Coronary artery (tissue), 2 donors: Measurements from ENCODE around the gene CHRD.
"Not testable (repeated sequence)": the region's sequence is repeated elsewhere in the genome, so short reads cannot be mapped to it uniquely, and the experiment has no call there.

Source experiments
- DNase-seq: peaks from one replicate; pipeline ENCODE4 v3.0.0-alpha.2; 2017; ENCODE audit warnings: low spot score
- H3K27ac ChIP-seq, 2 donors: fragments of 200-600 bp; sonication (generic); one replicate each; pipeline ENCODE4 v1.5.1; 2016 to 2019
- H3K4me3 ChIP-seq: fragments of 200-600 bp; sonication (generic); 2 replicates; pipeline ENCODE4 v1.5.1; 2016; ENCODE audit warnings: mild to moderate bottlenecking, moderate library complexity
- CTCF ChIP-seq: fragments of 200-600 bp; sonication (generic); IDR thresholded peaks from one replicate; pipeline ENCODE4 v1.5.1; 2019; ENCODE audit warnings: antibody characterized with exemption

Gene CHRD

GRCh38 chr3:184335661-184336546, 44.0 kb upstream of the CHRD start:
- TF ChIP-seq CTCF: no peak
- Histone ChIP-seq H3K4me3 (peak overlapping the region; percentile 89), H3K27ac (peak overlapping the region; percentile 96 to 98)
- DNase-seq: peak; percentile 91

- DNase-seq: no peak
- Histone ChIP-seq H3K27ac (peak overlapping the region; percentile 96 to 98), H3K4me3 (peak overlapping the region; percentile 89)
- no peak for TF ChIP-seq CTCF
Measured at GRCh38 chr3:184336547-184337398, 43.1 kb upstream of the CHRD start.

- Histone ChIP-seq H3K4me3 (peak within 1 kb of the TSS; percentile 89), H3K27ac (peak within 1 kb of the TSS; percentile 96 to 98)
- DNase-seq: peak; percentile 94
- no peak for TF ChIP-seq CTCF
Measured at GRCh38 chr3:184337399-184337714, 42.5 kb upstream of the CHRD start, which contains the start of gene FAM131A. Gene FAM131A, plus strand, starts transcription at chr3:184337600. Its CDS starts 31 bp downstream, at chr3:184337631.

GRCh38 chr3:184337981-184338380, 41.9 kb upstream of the CHRD start:
- peak overlapping the region; percentile 89 for H3K4me3 ChIP-seq
- no peak for TF ChIP-seq CTCF
- H3K27ac ChIP-seq: peak overlapping the region; percentile 96 to 98

GRCh38 chr3:184338511-184338945, 41.3 kb upstream of the CHRD start:
- DNase-seq: peak; percentile 95
- peak overlapping the region; percentile 89 for H3K4me3 ChIP-seq
- no peak for TF ChIP-seq CTCF
- H3K27ac ChIP-seq: peak overlapping the region; percentile 96 to 98

More at GRCh38 chr3:184337981-184338380, 41.9 kb upstream of the CHRD start:
- no peak for DNase-seq

- peak overlapping the region; percentile 89 for H3K4me3 ChIP-seq
- DNase-seq: no peak
- TF ChIP-seq CTCF: no peak
- peak overlapping the region; percentile 96 to 98 for H3K27ac ChIP-seq
Measured at GRCh38 chr3:184339001-184339400, 40.9 kb upstream of the CHRD start.

GRCh38 chr3:184339451-184340135, 40.3 kb upstream of the CHRD start:
- not testable (repeated sequence) for H3K4me3 ChIP-seq, DNase-seq
- peak overlapping the region; percentile 96 to 98 for H3K27ac ChIP-seq
